ENCODE measurements around the gene CPLX1. TPM values are rescaled to one million over a fixed set of nuclear protein-coding genes. Genes with fewer than 3 reads are reported as not detected.

CPLX1 gene
- total and polyA plus RNA-seq, 5 donors from 2014 or later = 0.16 to 0.62 TPM; not detected in 3

Other genes with a start within 250 kb of the CPLX1 start
- not detected for gene TMEM271, start 249.8 kb downstream of the CPLX1 start, total RNA-seq
- not detected for gene TMEM271, start 249.8 kb downstream of the CPLX1 start, polyA plus RNA-seq
- 12.3 TPM for gene PDE6B, start 200.6 kb downstream of the CPLX1 start, total RNA-seq
- gene PDE6B, start 200.6 kb downstream of the CPLX1 start, polyA plus RNA-seq = 10 to 100 TPM; 13.6 to 19.8 (median 16.4) TPM
- gene ATP5ME, start 151.9 kb downstream of the CPLX1 start, total RNA-seq = 123 TPM
- gene ATP5ME, start 151.9 kb downstream of the CPLX1 start, polyA plus RNA-seq = 100 to 1,000 TPM; 386 to 442 (median 418) TPM
- gene MYL5, start 151.6 kb downstream of the CPLX1 start, total RNA-seq = 13.9 TPM
- gene MYL5, start 151.6 kb downstream of the CPLX1 start, polyA plus RNA-seq = 1 to 10 TPM; 3.3 to 4.8 (median 4.6) TPM
- gene SLC49A3, start 137.0 kb downstream of the CPLX1 start, total RNA-seq = 2.6 TPM
- gene SLC49A3, start 137.0 kb downstream of the CPLX1 start, polyA plus RNA-seq = under 1 TPM; 0.32 to 0.84 (median 0.59) TPM
- gene PCGF3, start 120.3 kb downstream of the CPLX1 start, total RNA-seq = 71.8 TPM
- gene PCGF3, start 120.3 kb downstream of the CPLX1 start, polyA plus RNA-seq = 1 to 10 TPM; 3.2 to 6.1 (median 4.6) TPM
- gene GAK, start 106.2 kb upstream of the CPLX1 start, total RNA-seq = 254 TPM
- 10 to 100 TPM; 37.5 to 50.7 (median 39.1) TPM for gene GAK, start 106.2 kb upstream of the CPLX1 start, polyA plus RNA-seq
- gene TMEM175, start 106.3 kb upstream of the CPLX1 start, total RNA-seq = 46.0 TPM
- 10 to 100 TPM; 12.1 to 17.5 (median 14.1) TPM for gene TMEM175, start 106.3 kb upstream of the CPLX1 start, polyA plus RNA-seq
- 22.5 TPM for gene DGKQ, start 147.4 kb upstream of the CPLX1 start, total RNA-seq
- 1 to 10 TPM; 2.4 to 5.4 (median 3.1) TPM for gene DGKQ, start 147.4 kb upstream of the CPLX1 start, polyA plus RNA-seq
- gene IDUA, start 160.9 kb upstream of the CPLX1 start, total RNA-seq = 55.5 TPM
- 10 to 100 TPM in 1 of 4 donors, 1 to 10 TPM in 3; 7.5 to 13.1 (median 8.5) TPM for gene IDUA, start 160.9 kb upstream of the CPLX1 start, polyA plus RNA-seq
- gene SLC26A1, start 167.3 kb upstream of the CPLX1 start, total RNA-seq = 0.37 TPM
- 1 to 10 TPM in 2 of 4 donors, under 1 TPM in 2; 0.42 to 1.7 (median 1.0) TPM for gene SLC26A1, start 167.3 kb upstream of the CPLX1 start, polyA plus RNA-seq
- gene FGFRL1, start 185.5 kb upstream of the CPLX1 start, total RNA-seq = 14.3 TPM
- 1 to 10 TPM in 1 of 4 donors, under 1 TPM in 3; 0.27 to 1.6 (median 0.33) TPM for gene FGFRL1, start 185.5 kb upstream of the CPLX1 start, polyA plus RNA-seq

Data from CD4-positive, CD25-positive, alpha-beta regulatory T cell (primary cell).